SK-N-SH (cell line): Measurements from ENCODE around the gene WASF2. TPM values are rescaled to one million over a fixed set of nuclear protein-coding genes. Genes with fewer than 3 reads are reported as not detected.

Source experiments
- CTCF ChIA-PET: fragments of 300-600, 350-600 bp; formaldehyde crosslinking; extraction: SDS; loops from one replicate; lab custom pipeline; 2021; lab: Yijun Ruan, JAX
- POLR2A ChIA-PET: fragments of 350-600 bp; sonication (Branson Sonifier 250); formaldehyde crosslinking; extraction: SDS; loops from one replicate; lab custom pipeline; 2020; ENCODE audit warnings: antibody characterized with exemption, inconsistent platforms; lab: Yijun Ruan, JAX
- DNase-seq: peaks from one replicate; pipeline ENCODE4 v3.0.0; 2012
- H2AFZ ChIP-seq: fragments of 200-600 bp; sonication (generic); 2 replicates; pipeline ENCODE4 v1.8.1; 2016; ENCODE audit warnings: antibody characterized with exemption, mild to moderate bottlenecking, low read depth
- H3F3A ChIP-seq: fragments of 200-600 bp; sonication (generic); replicated peaks from 2 replicates; pipeline ENCODE3; 2016; ENCODE audit warnings: antibody characterized with exemption, mild to moderate bottlenecking; ENCODE audit not compliant: insufficient read depth
- H3K27ac ChIP-seq, 2 experiments: fragments of 200-500 bp in 1 of 2; fragments of 200-600 bp in 1 of 2; sonication (Bioruptor generic) in 1 of 2; sonication (generic), shearing (Covaris generic) in 1 of 2; 2 replicates each; pipeline versions ENCODE4 v1.5.1 to v1.6.1; 2014 to 2016; ENCODE audit warnings: low read depth in 2 of 2, inconsistent platforms in 1 of 2, low read length in 1 of 2, mild to moderate bottlenecking in 1 of 2, mixed read lengths in 1 of 2
- H3K27me3 ChIP-seq: fragments of 200-600 bp; sonication (generic), shearing (Covaris generic); 2 replicates; pipeline ENCODE4 v1.6.1; 2016; ENCODE audit warnings: mixed run types; ENCODE audit not compliant: insufficient read depth
- H3K36me3 ChIP-seq, 2 experiments: fragments of 200-500 bp in 1 of 2; fragments of 200-600 bp in 1 of 2; sonication (Bioruptor generic) in 1 of 2; sonication (generic) in 1 of 2; replicated peaks in 1 of 2; 2 replicates each; pipeline versions ENCODE3 to v1.5.1; 2014 to 2016; ENCODE audit warnings: low read length in 1 of 2, mild to moderate bottlenecking in 1 of 2; ENCODE audit not compliant: insufficient read depth in 2 of 2, control insufficient read depth in 1 of 2
- H3K4me1 ChIP-seq, 2 experiments: fragments of 200-500 bp in 1 of 2; fragments of 200-600 bp in 1 of 2; sonication (Bioruptor generic) in 1 of 2; sonication (generic), shearing (Covaris generic) in 1 of 2; 2 replicates each; pipeline versions ENCODE4 v1.5.1 to v1.6.1; 2014 to 2016; ENCODE audit warnings: low read depth in 1 of 2, low read length in 1 of 2, mixed run types in 1 of 2; ENCODE audit not compliant: insufficient read depth in 2 of 2, control insufficient read depth in 1 of 2
- H3K4me2 ChIP-seq: fragments of 200-600 bp; sonication (generic), shearing (Covaris generic); 2 replicates; pipeline ENCODE4 v1.6.1; 2017; ENCODE audit warnings: mixed run types
- H3K4me3 ChIP-seq, 2 experiments: fragments of 200-500 bp in 1 of 2; fragments of 200-600 bp in 1 of 2; sonication (Bioruptor generic) in 1 of 2; sonication (generic), shearing (Covaris generic) in 1 of 2; 2 replicates each; pipeline versions ENCODE4 v1.5.1 to v1.8.1; 2014 to 2016; ENCODE audit warnings: low read depth in 2 of 2, inconsistent platforms in 1 of 2, low read length in 1 of 2, mild to moderate bottlenecking in 1 of 2, mixed read lengths in 1 of 2, moderate library complexity in 1 of 2
- H3K79me2 ChIP-seq: fragments of 200-600 bp; sonication (generic); 2 replicates; pipeline ENCODE4 v1.8.1; 2017; ENCODE audit warnings: mild to moderate bottlenecking; ENCODE audit not compliant: insufficient read depth
- H3K9ac ChIP-seq: fragments of 200-600 bp; sonication (generic); 2 replicates; pipeline ENCODE4 v1.6.1; 2017; ENCODE audit warnings: mixed run types
- H3K9me2 ChIP-seq: fragments of 200-600 bp; sonication (generic); 2 replicates; pipeline ENCODE4 v1.6.1; 2017; ENCODE audit warnings: mixed run types
- H3K9me3 ChIP-seq: fragments of 200-600 bp; sonication (generic); 2 replicates; pipeline ENCODE4 v1.6.1; 2017; ENCODE audit warnings: mixed run types, mild to moderate bottlenecking, moderate library complexity
- H4K20me1 ChIP-seq: fragments of 200-600 bp; sonication (generic); 2 replicates; pipeline ENCODE4 v1.6.1; 2017; ENCODE audit warnings: mild to moderate bottlenecking, mixed run types; ENCODE audit not compliant: insufficient read depth
- CHD2 ChIP-seq: fragments of 150-350 bp; IDR thresholded peaks from 2 replicates; pipeline ENCODE4 v1.6.1; 2018; ENCODE audit warnings: low read length; ENCODE audit not compliant: partially characterized antibody
- ELF1 ChIP-seq: IDR thresholded peaks from 2 replicates; pipeline ENCODE4 v1.4.0; 2012
- EZH2phosphoT487 ChIP-seq: fragments of 200-600 bp; sonication (generic); IDR thresholded peaks from 2 replicates; pipeline ENCODE4 v1.6.1; 2017; ENCODE audit warnings: low read depth, mixed run types, mild to moderate bottlenecking, antibody characterized with exemption, moderate library complexity, borderline replicate concordance
- FOSL2 ChIP-seq: IDR thresholded peaks from 2 replicates; pipeline ENCODE4 v1.4.0; 2012; ENCODE audit warnings: low read depth, mild to moderate bottlenecking, moderate library complexity, borderline replicate concordance
- FOXJ3 ChIP-seq: sonication (generic); formaldehyde crosslinking; IDR thresholded peaks from 2 replicates; pipeline ENCODE4 v1.5.1; 2020; ENCODE audit warnings: mild to moderate bottlenecking, missing genetic modification reagents
- FOXM1 ChIP-seq: IDR thresholded peaks from 2 replicates; pipeline ENCODE4 v1.4.0; 2012; ENCODE audit warnings: low read depth, mild to moderate bottlenecking
- GABPA ChIP-seq: IDR thresholded peaks from 2 replicates; pipeline ENCODE4 v1.4.0; 2012; ENCODE audit warnings: low read depth, mild to moderate bottlenecking
- GATA2 ChIP-seq: sonication (generic); formaldehyde crosslinking; IDR thresholded peaks from 2 replicates; pipeline ENCODE4 v1.5.0; 2020; ENCODE audit warnings: mild to moderate bottlenecking, missing genetic modification reagents
- IRF3 ChIP-seq: fragments of 150-350 bp; IDR thresholded peaks from 2 replicates; pipeline ENCODE4 v1.6.1; 2016; ENCODE audit warnings: mild to moderate bottlenecking, low read depth, low read length
- NFIC ChIP-seq: IDR thresholded peaks from 2 replicates; pipeline ENCODE4 v1.4.0; 2012; ENCODE audit warnings: borderline replicate concordance
- PBX3 ChIP-seq: IDR thresholded peaks from 2 replicates; pipeline ENCODE4; 2012
- POLR2AphosphoS5 ChIP-seq: IDR thresholded peaks from 2 replicates; pipeline ENCODE4 v1.6.1; 2012; ENCODE audit warnings: low read depth, low read length
- RAD21 ChIP-seq: IDR thresholded peaks from 2 replicates; pipeline ENCODE4 v1.6.1; 2012; ENCODE audit warnings: mild to moderate bottlenecking, low read length
- RCOR1 ChIP-seq: fragments of 150-350 bp; IDR thresholded peaks from 2 replicates; pipeline ENCODE4 v1.6.1; 2017; ENCODE audit warnings: antibody characterized with exemption, low read length
- REST ChIP-seq: IDR thresholded peaks from 2 replicates; pipeline ENCODE4 v1.6.1; 2012; ENCODE audit warnings: mild to moderate bottlenecking, low read depth, low read length, moderate library complexity
- RFX5 ChIP-seq: IDR thresholded peaks from 2 replicates; pipeline ENCODE4 v1.6.1; 2012; ENCODE audit warnings: mild to moderate bottlenecking, improper control_type of control experiment, low read length
- RXRA ChIP-seq: IDR thresholded peaks from 2 replicates; pipeline ENCODE4 v1.4.0; 2012; ENCODE audit warnings: low read depth, mild to moderate bottlenecking, borderline replicate concordance
- SIN3A ChIP-seq: IDR thresholded peaks from 2 replicates; pipeline ENCODE4 v1.6.1; 2012; ENCODE audit warnings: low read depth, mild to moderate bottlenecking, low read length, moderate library complexity, borderline replicate concordance
- SMC3 ChIP-seq: IDR thresholded peaks from 2 replicates; pipeline ENCODE4 v1.6.1; 2012; ENCODE audit warnings: low read depth, low read length, improper control_type of control experiment
- TEAD4 ChIP-seq: IDR thresholded peaks from 2 replicates; pipeline ENCODE4 v1.4.0; 2012; ENCODE audit warnings: mild to moderate bottlenecking, borderline replicate concordance; ENCODE audit not compliant: insufficient read depth
- USF1 ChIP-seq: IDR thresholded peaks from 2 replicates; pipeline ENCODE4 v1.4.0; 2012; ENCODE audit warnings: low read depth, borderline replicate concordance
- YY1 ChIP-seq: IDR thresholded peaks from 2 replicates; pipeline ENCODE4 v1.4.0; 2012; ENCODE audit warnings: low read depth, mild to moderate bottlenecking
- ZBTB33 ChIP-seq: IDR thresholded peaks from 2 replicates; pipeline ENCODE4 v1.4.0; 2012; ENCODE audit warnings: low read depth, borderline replicate concordance
- WGBS: methylation state at CpG from one replicate; pipeline ENCODE4 v1.1.6; 2017; ENCODE audit warnings: low lambda C conversion rate; 5-methylcytosine and 5-hydroxymethylcytosine counted together
- polyA plus RNA-seq, 3 experiments: library from polyadenylated mRNA; depleted of rRNA; stranded (reverse); fragments of >200 nt; gene quantifications; 2 replicates each; pipeline ENCODE4 v1.2.3, GENCODE V29; 2012

The WASF2 gene
- polyA plus RNA-seq (2012; rRNA removed): 23.0 and 27.1 TPM in 2 replicates
- 18.4 and 22.2 TPM in 2 replicates for polyA plus RNA-seq (2012; cell fraction: cytosol; rRNA removed)
- polyA plus RNA-seq (2012; cell fraction: nucleus; rRNA removed): 25.1 and 25.5 TPM in 2 replicates

- Histone ChIP-seq H3K9me3 (no peaks in the 10 kb centered on the region), H2AFZ (peak within 1 kb of the TSS; percentile 76), H3K36me3 (no peaks in the 10 kb centered on the region), H3K4me2 (peak within 1 kb of the TSS; percentile 77), H4K20me1 (peaks cover 27% of the 10 kb centered on the region), H3K4me1 (peaks cover 6 to 9% of the 10 kb centered on the region in 2 experiments; a peak in 3 of 4 replicates), H3F3A (peaks cover 14% of the 10 kb centered on the region), H3K9ac (peak within 1 kb of the TSS; percentile 96), H3K4me3 (peak within 1 kb of the TSS; percentile 83), H3K79me2 (peaks cover 44% of the 10 kb centered on the region), H3K27ac (peak within 1 kb of the TSS; percentile 85 to 90), H3K9me2 (no peaks in the 10 kb centered on the region), H3K27me3 (no peaks in the 10 kb centered on the region)
- ChIA-PET POLR2A (interaction anchor here (0.7 to 2.0 kb wide), 12 partner anchors 8 to 114 kb away, joined by 3 to 11 read pairs (median 4); partner anchors contain the start of gene AHDC1), CTCF (interaction anchor here (1.1 to 1.5 kb wide), 3 partner anchors 14 to 190 kb away, joined by 3 to 6 read pairs (median 3); no protein-coding TSS in a partner anchor)
- peak; percentile 95 for DNase-seq
- under 1% methylated on average over 33 of the region's 50 CpGs for WGBS
- no peak for TF ChIP-seq RAD21
- peak; percentile 53; the same call in 1 of the 2 replicates for TF ChIP-seq RCOR1
- TF ChIP-seq PBX3: peak; percentile 93
- TF ChIP-seq ELF1: peak; percentile 93
- 0 out of 2 replicates have a peak, but pooled peaks have one; percentile 10 for TF ChIP-seq RXRA
- peak; percentile 93 for TF ChIP-seq POLR2AphosphoS5
- no peak for TF ChIP-seq CHD2
- TF ChIP-seq FOXJ3 (CRISPR knock-in tag): 0 out of 2 replicates have a peak, but pooled peaks have one; percentile 40
- no peak for TF ChIP-seq GATA2
- TF ChIP-seq GABPA: peak; percentile 62
- TF ChIP-seq YY1: peak; percentile 94
- no peak for TF ChIP-seq SIN3A
- TF ChIP-seq SMC3: no peak
- TF ChIP-seq TEAD4: no peak
- TF ChIP-seq ZBTB33: no peak
- no peak for TF ChIP-seq NFIC
- peak; percentile 44; the same call in 1 of the 2 replicates for TF ChIP-seq REST
- TF ChIP-seq FOSL2: peak; percentile 79
- TF ChIP-seq RFX5: no peak
- no peak for TF ChIP-seq EZH2phosphoT487
- no peak for TF ChIP-seq USF1
- no peak for TF ChIP-seq FOXM1
- TF ChIP-seq IRF3: peak; percentile 73
Observed at GRCh38 chr1:27489973-27490741, at the start of gene WASF2. TSS of gene WASF2 (minus strand) at chr1:27490167. CDS start at chr1:27428890, 61,277 bp downstream.
